Astrocyte (in vitro differentiated cells and primary cell): ENCODE data around the gene C1QTNF3.

Experiments used
- EZH2 ChIP-seq: IDR thresholded peaks from 2 replicates; pipeline ENCODE4 v1.6.1; 2012; ENCODE audit warnings: mild to moderate bottlenecking, low read length, inconsistent platforms; ENCODE audit not compliant: insufficient read depth
- TF ChIP-seq, protein P1 (sequence below): IDR thresholded peaks from 2 replicates; pipeline ENCODE4 v1.5.1; 2011; ENCODE audit warnings: low read depth, mild to moderate bottlenecking, inconsistent platforms, low read length, moderate library complexity; ENCODE audit not compliant: insufficient read depth

DNA sequence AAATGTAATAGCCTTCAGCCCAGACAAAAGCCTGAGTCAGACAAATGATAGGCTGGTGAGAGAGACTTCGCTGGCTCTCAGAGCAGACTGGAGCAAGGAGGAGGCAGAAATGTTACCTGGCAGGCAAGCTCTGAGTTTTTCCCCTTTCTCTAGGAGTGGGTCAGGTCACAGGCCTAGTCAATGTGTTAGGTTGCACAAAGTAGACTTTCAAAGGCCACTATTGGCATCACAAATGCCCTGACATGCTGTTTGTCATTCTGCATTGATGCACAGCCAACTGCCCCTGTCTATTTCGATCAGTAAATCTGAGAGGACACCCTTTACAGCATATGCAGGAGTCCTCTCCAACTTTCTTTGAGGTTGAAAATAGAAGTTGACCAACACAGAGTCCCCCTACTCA is 15.5 kb upstream of the C1QTNF3 start:
- TF ChIP-seq, protein P1, sequence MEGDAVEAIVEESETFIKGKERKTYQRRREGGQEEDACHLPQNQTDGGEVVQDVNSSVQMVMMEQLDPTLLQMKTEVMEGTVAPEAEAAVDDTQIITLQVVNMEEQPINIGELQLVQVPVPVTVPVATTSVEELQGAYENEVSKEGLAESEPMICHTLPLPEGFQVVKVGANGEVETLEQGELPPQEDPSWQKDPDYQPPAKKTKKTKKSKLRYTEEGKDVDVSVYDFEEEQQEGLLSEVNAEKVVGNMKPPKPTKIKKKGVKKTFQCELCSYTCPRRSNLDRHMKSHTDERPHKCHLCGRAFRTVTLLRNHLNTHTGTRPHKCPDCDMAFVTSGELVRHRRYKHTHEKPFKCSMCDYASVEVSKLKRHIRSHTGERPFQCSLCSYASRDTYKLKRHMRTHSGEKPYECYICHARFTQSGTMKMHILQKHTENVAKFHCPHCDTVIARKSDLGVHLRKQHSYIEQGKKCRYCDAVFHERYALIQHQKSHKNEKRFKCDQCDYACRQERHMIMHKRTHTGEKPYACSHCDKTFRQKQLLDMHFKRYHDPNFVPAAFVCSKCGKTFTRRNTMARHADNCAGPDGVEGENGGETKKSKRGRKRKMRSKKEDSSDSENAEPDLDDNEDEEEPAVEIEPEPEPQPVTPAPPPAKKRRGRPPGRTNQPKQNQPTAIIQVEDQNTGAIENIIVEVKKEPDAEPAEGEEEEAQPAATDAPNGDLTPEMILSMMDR = no peak
- TF ChIP-seq EZH2 = no peak
